GM19452 (cell line): ENCODE data around the gene SH2D7.

Experiments
- ATAC-seq: cut with Tn5 transposase; IDR thresholded peaks from one replicate; pipeline ENCODE4 v1.9.1; 2021; ENCODE audit not compliant: unreplicated experiment

The SH2D7 gene

DNA sequence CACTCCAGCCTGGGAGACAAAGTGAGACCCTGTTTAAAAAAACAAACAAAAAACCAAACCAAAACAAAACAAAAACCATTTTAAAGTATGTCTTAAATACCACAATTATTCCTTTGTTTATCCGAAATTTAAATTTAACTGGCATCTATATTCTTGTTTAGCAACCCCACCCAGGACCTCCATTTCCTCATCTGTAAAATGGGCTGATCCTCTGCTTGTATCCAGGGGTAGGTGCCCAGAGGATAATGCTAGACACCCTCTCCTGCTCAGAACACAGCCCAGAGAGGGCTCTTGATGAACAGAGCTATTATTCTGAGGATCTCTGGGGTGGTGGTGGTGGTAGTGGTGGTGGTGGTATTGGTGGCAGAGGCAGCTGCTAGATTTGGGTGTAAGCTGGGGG, 9.8 kb downstream of the SH2D7 start:
- no peak for ATAC-seq

DNA sequence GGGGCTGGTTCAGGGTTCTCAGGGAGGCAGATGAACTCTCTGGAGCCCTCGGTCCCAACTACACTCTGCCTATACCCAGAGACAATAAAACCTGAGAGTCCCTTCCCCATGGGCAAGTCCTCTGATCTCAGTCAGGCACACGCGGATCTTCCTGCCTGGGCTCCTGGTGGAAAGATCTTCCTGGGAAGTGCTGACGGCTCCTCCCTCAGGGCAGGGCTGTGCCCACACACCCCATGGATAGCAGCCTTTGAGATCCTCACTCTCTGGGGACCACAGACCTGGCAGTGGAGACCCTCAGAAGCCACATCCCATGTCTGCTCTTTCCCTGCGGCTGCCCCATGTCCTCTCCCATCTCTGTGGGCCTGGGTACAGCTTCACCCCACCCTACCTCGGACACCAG, 10.4 kb downstream of the SH2D7 start:
- ATAC-seq, result no peak

DNA sequence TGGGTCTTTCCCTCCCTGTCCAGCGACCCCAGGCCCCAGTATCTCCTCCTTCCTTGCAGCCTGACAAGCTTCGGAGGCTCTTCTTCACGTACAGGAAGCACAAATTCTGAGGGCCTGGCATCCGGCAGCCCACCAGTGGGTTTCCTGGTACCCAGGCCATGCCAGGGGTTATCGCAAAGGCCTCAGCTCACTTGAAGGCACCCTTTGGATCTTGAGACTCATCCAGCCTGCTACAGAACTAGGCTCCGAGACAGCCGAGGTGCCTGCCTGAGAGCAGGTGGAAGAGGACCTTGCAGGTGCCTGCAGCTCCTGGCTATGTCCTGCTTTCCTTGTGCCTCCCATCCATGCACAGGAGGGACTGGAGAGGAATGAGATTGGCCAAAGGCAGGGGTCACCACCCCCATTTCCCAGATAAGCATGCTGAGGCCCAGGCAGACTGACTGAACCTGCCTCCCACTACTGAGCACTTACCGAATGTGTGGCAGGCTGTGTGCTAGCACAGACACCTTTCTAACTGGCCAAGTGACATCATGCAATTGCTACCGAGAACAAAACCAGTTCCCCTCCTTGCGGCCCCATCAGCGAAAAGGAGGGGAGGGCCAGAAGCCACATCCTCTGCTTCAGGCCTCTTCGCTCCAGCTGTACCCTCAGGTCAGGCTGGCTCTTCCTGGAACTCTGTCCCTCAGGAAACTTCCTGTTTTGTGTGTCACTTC, 11.2 kb downstream of the SH2D7 start:
- peak; percentile 81 for ATAC-seq

DNA sequence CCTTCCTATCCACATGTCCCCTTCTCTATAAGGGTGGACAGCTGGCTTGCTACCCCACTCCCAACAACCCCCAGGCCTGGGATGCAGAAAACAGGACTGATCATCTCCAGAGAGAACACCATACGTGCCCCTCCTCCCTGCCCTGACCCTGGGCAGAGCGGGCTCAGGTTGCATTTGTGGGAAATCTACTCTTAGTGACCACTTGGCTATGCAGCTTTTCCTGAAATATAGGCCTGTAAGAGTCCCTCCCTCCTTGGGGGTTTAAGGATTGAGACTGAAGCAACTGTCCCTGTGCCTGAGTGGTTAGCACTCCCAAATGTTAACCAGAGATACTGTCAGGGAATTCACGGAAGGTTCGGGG, 11.7 kb downstream of the SH2D7 start:
- ATAC-seq, result peak; percentile 20

DNA sequence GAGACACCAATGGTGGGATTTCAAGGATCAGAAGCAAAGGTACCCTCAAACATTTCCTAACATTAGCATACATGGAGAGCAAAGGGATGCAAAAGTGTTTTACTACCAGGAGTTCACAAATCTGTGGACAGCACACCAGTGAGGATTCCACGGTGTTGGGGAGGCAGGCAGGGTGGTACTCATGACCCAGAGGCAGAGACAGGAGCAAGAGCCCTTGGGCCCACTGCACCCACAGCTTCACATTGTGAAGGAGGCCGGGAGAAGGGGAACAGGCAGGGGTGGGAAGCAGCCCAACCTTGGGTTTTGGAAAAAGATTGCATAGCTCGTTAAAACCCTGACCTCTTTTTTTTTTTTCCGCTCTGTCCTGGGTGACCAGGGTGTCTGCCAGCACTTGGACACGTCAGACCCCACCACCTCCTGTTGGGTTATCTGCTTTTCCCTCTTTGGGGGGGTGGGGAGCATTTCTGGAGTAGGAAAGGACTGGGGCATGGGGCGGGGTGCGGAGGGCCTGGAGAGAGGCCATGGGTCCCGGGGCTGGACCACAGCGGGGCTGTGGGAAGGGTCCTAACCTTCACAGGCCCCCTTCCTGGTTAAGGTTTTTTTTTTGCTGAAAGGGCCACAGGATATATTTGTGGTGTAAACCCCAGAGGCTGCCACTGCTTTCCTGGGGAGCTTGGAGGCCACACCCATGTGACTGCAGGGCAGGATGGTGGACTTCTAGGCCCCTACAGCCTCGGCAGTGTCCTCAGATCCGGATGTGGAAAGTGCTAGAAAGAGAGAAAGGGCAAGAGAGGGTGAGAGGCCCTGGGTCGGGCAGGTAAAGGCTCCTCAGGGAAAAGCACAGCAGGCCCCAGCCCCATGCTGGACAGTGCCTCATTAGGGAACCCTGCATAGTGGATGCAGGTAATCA, 12.5 kb downstream of the SH2D7 start:
- ATAC-seq, result no peak

DNA sequence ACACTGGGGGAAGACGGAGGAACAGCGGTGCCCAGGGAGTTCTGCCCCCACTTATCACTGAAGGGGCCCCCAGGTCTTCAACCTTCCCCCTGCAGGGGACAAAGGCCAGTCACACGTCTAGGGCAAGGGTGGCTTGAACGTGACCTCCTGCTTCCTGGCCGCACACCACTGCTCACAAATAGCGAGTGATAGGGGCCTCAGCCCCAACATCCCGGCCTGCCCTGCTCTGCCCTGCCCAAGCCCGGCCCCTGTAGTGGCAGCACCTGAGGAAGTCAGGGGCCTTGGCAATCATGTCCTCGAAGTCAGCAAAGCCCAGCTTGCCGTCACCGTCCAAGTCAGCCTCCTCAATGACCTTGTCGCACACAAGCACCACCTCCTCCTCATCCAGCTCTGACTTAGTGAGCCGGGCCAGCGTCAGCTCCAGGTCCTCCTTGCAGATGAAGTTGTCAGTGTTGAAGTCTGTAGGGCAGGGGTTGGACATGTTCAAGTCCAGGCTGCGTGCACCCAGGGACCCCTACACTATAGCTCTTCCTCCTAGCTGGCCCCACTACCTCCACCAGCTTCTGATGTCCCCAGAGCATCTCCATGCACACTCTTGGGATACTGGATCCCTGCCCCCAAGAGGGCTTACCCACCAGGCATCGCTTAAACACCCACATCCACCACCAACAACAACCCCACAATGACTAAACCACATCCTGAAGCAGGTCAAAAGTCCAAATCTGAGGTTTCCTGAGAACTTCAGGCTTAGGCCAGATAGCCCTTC, 13.3 kb downstream of the SH2D7 start:
- no peak for ATAC-seq

DNA sequence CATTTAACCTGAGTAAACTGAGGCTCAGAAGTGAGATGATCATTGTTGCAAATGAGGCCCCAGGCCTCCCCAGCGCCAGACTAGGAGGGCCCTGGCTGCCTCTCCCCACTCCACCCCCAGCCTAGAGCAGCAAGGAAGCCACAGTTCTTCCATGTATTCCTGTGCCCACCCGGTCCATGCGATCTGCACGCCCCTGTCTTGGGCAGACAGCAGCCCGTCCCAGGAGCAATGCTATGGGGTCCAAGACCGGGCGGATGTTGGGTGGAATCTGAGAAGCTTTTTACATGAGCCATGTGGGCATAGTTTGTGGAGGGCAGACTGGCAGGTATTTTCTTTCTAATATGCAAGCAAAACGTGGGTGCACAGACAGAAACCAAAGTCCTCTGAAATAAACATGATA, 15.1 kb downstream of the SH2D7 start:
- ATAC-seq, result no peak

DNA sequence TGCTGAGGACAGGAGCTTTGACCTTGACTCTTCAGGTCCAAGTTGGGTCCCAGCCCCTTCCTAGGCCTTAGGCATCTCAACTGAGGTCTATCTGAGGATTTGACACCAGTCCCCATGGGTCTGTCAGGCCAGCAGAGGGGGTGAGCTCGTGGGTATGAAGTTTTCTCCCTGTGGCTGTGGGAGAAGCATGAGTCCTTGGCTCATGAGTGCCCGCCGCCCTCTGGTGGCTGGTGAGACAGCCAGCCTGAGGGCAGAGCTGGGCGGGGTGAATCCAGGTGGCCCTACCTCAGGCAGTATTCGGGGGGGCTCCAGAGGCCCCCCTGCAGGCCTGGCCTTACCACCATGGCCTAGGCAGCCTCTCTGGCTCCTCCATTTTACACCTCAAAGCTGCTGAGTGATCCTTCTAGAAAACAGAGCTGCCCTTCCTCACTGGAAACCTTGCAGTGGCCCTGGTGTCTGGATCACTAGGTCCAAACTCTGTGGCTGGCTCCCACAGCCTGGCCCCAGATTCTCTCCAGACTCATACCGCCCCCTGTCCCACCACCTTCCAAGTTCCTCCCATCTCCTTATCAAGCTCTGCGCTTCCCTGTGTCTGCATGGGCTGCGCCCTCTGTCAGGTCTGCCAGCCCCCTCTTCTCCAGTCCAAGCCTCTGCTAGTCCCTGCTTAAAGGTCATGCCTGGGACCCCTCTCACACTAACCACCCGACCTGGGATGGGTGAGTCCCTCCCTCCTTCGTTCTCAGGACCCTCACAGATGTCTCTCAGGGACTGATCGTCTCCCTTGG, 16.1 kb downstream of the SH2D7 start:
- no peak for ATAC-seq

DNA sequence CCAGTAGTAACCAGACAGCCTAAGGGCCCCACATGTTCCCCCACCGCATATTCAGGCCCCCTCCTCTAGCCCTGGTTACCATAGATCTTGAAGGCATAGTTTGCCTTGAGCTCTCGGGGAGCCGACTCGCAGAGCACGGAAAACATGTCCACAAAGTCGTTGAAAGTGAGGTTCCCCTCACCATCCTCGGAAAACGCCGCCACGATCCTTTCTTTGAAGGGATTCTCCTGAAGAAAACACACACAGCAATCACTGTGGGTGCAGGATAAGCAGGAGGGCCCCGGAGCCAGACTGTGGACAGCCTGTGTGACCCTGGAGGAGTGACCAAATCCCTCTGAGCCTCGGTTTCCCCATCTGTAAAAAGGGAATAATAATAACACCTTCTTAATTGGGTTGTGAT, 16.8 kb downstream of the SH2D7 start:
- no peak for ATAC-seq

DNA sequence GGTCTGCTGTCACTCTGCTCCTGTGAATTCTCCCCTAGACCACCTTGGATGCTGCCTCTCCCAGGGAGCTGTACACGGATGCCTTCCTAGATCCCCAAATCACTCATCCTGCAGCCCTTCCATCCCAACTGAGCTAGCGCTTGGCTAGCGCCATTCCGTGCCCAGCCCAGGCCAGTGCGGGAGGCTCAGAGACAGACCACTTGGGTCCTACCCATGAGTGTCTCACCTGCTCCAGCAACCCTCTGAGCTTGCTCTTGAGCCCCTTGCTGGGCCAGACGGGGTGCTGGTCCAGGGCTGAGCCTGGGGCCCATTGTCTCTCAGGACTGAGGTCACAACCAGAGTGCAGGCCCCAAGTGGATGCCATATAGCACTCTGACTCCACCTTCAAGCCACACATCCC, 17.7 kb downstream of the SH2D7 start:
- ATAC-seq, result no peak

DNA sequence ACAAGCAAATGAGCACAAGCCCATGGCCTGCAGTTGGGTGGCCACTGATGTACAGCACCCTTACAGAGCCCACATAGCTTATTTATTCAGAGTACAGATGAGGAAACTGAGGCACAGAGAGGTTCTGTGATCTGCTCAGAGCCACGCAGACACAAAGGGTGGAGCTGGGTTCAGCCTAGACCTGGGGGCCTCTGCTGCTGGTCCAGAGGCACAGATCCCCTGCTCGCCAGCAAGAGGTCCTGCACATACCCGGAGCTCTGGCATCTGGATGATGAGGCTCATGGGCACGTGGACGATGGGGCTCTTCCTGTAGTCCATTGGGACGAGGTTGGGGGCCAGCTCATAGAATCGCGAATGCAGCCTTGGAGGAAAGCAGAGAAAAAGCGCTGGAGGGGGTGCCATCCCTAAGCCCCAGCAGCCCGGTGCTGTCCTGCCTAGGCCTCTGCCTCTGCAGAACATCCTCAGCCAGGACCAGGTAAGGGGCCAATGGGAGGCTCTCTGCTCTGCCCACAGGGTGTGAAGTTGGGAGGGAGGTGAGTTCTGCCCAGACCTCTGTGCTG, 18.6 kb downstream of the SH2D7 start:
- ATAC-seq, result no peak

DNA sequence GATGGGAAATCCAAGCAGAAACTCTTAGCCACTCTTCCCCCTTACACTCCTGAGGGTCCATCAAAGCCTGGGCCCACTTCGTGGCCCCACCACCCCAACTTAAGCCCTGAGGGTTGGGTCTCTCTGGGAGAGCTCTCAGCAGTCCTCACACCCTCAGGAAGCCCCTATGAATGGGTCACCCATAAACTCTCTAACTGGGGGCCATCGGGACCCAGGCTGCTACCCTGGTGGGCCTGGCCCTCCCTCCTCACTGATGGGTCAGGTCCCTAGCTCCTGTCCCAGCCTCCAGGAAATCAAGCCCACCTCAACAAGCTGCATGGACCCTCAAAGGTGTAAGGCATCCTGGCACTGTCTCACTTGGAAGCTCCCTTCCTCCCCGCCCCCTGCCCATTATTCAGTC, 19.4 kb downstream of the SH2D7 start:
- ATAC-seq, result no peak

DNA sequence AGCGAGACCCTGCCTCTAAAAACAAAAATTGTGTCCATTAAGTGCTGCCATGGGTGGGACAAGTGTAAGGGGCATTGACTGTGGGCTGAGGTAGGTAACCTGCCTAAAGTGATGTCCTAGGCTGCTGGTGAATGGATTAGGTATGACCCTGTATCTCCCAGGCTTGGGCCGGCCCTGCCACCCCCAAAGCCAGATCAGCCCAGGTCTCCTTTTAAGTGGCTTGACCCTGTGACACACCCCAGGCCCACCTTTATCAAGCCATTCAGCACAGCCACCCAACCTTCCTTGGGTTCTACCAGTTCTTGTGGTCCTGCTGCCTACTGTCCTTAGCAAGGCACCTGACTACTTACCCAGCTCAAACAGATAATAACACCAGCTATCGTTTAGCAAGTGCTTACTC, 20.2 kb downstream of the SH2D7 start:
- no peak for ATAC-seq

DNA sequence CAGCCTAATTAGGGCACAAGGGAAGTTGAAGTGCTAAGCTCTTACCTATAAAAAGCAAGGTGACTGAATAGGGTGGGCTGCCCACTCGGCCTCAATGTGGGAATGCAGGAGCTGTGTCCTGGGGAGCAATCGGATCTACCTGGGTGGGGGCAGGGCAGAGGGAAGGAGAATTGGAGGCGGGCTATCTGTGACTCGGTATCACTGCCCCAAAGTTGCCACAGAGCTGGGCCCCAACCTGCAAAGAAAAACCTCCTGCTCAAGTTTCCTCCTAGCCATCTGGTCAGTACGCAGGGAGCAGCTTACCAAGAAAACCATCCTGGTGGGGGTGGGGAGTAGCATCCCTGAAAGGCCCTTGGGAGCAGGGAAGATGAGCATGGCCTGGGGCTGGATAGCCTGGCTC, 28.2 kb downstream of the SH2D7 start:
- ATAC-seq, result no peak

DNA sequence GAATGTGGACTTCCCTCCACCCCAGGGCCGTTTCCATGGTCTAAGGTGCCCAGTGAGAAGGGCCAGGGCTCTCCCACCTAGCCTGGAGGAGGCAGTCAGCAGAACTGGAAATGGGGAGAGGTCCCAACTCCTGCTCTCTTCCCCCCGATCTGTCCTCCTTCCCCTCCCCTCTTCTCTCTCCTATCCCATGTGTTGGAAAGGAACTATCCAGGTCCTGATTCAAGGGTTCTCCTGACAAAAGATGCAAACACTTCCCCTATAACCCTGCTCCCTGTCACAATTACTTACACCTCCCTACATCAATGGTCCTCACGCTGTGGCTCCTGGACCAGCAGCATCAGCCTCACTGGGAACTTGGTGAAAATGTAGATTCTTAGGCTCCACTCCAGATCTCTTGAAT, 32.9 kb downstream of the SH2D7 start:
- ATAC-seq, result no peak

DNA sequence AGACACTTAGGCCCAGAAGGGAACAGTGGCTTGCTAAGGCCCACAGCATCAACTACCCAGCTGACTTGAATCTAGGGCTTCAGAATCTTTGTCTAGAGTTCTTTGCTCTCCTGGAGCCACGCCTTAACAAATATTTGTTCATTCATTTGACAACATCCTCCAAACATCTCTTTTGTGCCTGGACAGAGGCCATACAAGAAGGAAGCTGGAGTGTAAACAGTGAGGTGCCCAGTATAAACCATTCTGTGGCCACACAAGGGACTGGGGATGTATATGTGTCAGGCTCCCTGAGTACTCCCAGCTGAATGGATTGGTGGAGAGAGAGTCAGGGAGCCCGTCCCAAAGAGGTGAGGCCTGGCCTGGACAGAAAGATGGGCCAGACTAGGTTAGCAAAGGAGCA, 35.5 kb downstream of the SH2D7 start:
- ATAC-seq, result no peak

DNA sequence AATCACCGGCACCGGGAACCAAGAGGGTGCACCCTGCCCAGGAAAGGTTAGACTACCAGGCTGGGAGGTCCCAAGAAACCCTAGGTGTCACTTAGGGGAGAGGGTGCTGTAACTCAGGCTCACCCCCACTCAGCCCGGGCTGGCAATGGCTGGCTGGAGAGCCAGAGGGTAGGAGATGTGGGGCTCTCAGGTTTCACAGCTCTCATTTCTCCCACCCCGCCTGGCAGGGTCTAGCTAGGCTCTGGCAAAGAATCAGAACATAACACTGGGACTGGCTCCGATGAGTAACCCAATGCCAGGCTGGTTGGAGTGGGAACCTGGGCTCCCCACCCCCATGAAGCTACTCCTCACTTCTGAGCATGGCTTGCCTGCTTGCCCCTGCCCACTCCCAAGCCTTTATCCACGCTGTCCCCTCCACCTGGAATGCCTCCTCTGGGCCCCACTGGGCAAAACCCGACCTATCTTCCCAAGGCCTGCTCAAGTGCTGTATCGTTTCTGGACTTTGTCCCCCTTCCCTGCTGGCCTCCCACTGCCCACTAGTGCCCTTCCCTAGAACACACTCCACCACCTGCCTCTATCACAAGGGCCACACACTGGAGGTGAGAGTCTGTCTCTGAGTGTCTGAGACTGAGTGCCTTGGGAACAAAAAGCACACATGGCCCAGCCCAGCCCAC, 36.9 kb downstream of the SH2D7 start:
- ATAC-seq, result no peak

DNA sequence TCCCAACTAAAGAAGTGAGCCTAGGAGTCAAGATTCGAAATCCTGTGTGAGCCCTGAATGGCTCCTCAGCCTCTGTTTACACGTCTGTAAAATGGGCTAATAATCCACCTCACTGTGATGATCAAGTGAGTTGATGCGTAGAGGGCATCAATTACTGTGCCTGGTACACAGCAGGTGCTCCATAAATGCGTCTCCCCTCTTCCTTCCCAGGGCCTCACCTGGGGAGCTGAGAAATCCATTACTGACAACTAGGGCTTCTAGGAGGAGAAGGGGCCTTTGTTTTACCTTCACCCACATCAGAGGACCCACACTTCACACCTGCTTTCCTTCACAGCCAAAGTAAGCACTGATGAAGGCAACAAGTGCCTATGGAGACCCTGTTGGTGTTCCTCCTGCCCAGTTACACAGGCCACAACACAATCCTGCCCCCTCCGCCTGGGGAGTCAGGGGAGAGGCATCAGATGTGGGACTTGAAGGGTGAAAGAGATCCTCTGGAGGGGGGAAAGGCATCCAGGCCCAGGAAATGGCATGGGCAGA, 37.5 kb downstream of the SH2D7 start:
- no peak for ATAC-seq

DNA sequence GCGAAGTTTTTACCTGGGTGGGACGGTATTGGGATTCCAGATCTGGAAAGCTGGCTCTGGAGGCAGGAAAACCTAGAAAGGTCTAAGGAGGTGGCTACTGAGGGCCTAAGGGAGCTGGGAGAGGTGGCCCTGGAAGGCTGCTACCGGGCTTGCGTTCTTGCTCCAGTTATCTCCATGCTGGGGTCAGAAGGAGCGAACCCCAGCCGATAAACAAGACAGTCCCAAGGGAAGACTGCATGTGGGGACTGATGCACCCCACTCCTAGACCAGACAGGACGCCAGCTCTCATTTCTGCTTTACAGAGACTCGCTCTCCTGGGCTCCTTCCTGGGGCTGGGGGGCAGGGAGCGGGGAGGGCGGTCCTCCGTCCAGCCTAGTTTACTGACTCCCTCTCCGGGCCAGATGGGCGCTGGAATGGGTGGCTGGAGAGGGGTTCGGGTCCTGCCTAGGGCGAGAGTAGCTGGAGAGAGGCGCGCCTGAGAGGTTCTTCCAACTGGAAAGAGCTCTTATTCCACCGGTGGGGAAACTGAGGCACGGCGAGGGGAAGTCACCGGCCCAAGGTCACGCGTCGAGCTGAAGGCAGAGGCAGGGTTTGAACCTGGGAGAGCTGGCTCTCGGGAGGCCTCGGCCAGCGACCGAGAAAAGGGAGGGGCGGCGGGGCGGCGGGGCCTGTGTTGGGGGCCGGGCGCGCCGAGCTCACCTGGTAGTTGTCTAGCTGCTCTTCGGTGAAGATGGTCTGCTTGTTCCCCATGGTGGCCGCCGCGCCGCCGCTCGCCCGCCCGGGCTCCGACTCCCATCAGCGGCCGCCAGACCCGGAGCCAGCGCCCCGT, 38.3 kb downstream of the SH2D7 start:
- ATAC-seq, result peak; percentile 56
